GM21367 (cell line): ENCODE results near the gene PIAS1.
"Not testable (repeated sequence)": the region's sequence is repeated elsewhere in the genome, so short reads cannot be mapped to it uniquely, and the experiment has no call there.

Experiments used
- ATAC-seq: cut with Tn5 transposase; IDR thresholded peaks from one replicate; pipeline ENCODE4 v1.9.1; 2021; ENCODE audit not compliant: unreplicated experiment

The PIAS1 gene

GRCh38 chr15:68213991-68214837 lies 160.1 kb downstream of the PIAS1 start:
- ATAC-seq: no peak

DNA sequence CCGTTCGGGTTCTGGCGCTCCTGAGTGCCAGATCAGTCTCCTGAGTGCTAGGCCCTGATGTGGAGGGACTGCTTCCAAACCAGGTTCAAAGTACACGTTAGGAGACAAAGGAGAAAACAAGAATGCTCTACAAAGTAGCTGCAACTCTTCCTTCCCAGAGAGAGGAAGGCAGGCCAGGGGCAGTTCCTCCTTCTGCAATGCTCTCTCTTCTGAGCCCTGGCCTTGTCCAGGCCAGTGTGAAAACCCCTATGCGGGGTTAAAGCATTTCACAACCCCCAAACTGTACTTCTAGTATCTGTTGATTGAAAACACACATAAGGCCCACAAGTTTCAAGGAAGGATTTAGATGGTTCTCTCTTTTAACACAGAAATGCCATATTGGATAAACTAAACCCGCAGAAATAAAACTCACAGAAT lies 160.7 kb downstream of the PIAS1 start:
- no peak for ATAC-seq

GRCh38 chr15:68217341-68217740 lies 163.2 kb downstream of the PIAS1 start:
- no peak for ATAC-seq

DNA sequence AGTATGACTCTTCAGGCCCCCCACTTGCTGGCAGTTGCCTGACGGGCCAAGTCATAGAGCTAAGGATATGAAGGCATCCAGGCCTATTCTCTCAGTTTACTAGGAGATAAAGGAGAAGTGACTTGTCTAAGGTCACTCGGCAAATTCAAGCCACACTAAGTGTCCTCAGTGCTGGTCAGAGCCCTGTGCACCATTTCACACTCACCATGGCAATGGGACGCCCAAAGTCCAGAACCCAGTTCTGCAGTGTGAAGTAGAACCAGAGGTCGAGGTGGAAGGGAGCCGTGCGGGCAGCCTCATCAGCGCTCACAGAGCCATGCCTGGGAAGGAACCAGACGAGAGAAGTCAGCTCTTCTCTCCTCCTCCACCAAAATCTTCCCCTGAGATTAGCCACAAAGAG lies 164.2 kb downstream of the PIAS1 start:
- ATAC-seq: no peak

DNA sequence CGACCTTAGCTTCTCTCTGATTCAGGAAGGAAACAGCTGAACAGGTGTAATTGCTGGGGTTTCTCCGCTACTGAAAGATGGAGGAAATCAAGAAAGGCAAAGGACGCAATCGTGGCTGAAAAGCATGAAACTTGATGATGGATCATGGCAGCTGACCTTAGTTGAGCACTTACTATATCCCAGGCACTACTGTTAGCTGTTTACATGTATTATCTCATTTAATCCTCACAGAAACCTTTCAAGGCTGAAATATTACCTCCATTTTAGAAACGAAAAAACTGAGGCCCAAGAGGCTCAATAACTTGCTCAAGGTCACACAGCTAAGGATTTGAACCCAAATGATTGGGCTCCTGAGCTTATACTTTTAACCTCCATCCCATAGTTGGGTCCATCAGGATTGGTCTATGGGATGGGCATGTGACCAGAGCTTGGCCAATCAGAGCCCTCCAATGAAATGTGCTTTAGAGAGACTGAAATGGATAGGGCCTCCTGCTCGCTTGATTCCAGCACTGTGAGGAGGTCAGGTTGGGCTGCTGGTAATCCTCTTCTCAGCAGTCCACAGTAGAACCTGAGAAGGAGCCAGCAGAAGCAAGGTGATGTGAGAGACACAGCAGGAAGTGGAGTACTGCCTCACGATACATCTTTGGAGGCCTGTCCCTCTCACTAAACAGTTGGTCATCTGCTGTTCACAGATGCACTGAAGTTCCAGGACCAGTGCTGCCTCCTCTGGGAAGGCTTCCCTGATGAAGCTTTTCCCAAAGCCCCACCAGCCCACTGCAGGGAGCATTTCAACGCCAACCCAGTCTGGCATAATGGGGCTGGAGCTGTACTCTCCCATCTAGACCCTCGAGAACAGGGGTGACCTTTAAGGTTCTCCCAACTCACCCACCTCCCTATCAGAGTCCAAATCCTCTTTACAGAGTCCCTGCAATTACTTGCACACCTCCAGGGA lies 165.0 kb downstream of the PIAS1 start:
- ATAC-seq: no peak

DNA sequence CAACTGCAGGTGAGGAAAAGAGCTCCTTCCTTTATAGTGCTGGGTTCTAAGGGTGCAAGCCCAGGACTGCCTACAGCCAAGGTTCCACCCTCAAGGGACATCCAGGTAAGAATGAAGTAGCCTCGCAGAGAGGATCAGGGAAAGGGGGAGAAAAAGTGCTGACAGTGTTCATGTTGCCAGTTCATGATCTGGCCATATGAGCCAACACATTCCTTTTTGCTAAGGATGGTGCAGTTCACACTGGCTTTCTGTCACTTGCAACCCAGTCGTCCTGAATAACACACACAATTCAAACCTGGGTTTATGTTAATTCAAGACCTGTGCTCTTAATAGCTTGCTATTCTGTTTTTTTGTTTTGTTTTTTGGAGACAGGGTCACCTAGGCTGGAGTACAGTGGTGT lies 166.4 kb downstream of the PIAS1 start:
- ATAC-seq: no peak

DNA sequence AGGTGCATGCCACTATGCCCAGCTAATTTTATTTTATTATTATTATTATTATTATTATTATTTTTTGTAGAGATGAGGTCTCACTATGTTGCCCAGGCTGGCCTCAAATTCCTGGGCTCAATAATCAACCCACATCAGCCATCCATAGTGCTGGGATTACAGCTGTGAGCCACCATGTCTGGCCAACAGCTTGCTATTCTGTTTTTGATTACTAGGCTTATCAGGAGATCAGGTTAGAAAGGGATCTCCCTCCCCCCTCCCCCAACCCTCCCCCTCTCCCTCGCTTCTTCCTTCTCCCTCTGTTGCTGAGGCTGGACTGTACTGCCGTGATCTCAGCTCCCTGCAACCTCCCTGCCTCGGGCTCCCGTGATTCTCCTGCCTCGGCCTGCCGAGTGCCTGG lies 166.9 kb downstream of the PIAS1 start:
- no peak for ATAC-seq

DNA sequence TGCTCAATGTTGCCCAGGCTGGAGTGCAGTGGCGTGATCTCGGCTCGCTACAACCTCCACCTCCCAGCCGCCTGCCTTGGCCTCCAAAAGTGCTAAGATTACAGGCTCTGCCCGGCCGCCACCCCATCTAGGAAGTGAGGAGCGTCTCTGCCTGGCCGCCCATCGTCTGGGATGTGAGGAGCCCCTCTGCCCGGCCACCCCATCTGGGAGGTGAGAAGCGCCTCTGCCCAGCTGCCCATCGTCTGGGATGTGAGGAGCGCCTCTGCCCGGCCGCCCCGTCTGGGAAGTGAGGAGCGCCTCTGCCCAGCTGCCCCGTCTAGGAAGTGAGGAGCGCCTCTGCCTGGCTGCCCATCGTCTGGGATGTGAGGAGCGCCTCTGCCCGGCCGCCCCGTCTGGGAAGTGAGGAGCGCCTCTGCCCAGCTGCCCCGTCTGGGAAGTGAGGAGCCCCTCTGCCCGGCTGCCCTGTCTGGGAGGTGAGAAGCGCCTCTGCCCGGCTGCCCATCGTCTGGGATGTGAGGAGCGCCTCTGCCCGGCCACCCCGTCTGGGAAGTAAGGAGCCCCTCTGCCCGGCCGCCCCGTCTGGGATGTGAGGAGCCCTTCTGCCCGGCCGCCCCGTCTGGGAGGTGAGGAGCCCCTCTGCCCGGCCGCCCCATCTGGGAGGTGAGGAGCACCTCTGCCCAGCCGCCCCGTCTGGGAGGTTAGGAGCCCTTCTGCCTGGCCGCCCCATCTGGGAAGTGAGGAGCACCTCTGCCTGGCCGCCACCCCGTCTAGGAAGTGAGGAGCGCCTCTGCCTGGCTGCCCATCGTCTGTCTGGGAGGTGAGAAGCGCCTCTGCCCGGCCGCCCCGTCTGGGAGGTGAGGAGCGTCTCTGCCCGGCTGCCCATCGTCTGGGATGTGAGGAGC lies 167.7 kb downstream of the PIAS1 start:
- not testable (repeated sequence) for ATAC-seq

DNA sequence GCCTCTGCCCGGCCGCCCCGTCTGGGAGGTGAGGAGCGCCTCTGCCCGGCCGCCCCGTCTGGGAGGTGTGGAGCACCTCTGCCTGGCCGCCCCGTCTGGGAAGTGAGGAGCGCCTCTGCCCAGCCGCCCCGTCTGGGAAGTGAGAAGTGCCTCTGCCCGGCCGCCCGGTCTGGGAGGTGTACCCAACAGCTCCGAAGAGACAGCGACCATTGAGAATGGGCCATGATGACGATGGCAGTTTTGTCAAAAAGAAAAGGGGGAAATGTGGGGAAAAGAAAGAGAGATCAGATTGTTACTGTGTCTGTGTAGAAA lies 168.3 kb downstream of the PIAS1 start:
- ATAC-seq: not testable (repeated sequence)

- no peak for ATAC-seq
Measured at GRCh38 chr15:68223171-68223570, 169.1 kb downstream of the PIAS1 start.

DNA sequence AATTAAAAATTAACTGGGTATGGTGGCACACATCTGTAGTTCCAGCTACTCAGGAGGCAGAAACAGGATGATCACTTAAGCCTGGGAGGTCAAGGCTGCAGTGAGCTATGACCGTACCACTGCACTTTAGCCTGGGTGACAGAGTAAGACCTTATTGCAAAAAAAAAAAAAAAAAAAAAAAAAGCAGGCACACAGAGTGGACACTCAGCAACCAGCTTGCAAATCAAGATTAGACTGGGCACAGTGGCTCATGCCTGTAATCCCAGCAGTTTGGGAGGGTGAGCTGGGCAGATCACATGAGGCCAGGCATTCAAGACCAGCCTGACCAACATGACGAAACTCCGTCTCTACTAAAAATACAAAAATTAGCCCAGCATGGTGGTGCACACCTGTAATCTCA lies 170.0 kb downstream of the PIAS1 start:
- ATAC-seq: no peak

DNA sequence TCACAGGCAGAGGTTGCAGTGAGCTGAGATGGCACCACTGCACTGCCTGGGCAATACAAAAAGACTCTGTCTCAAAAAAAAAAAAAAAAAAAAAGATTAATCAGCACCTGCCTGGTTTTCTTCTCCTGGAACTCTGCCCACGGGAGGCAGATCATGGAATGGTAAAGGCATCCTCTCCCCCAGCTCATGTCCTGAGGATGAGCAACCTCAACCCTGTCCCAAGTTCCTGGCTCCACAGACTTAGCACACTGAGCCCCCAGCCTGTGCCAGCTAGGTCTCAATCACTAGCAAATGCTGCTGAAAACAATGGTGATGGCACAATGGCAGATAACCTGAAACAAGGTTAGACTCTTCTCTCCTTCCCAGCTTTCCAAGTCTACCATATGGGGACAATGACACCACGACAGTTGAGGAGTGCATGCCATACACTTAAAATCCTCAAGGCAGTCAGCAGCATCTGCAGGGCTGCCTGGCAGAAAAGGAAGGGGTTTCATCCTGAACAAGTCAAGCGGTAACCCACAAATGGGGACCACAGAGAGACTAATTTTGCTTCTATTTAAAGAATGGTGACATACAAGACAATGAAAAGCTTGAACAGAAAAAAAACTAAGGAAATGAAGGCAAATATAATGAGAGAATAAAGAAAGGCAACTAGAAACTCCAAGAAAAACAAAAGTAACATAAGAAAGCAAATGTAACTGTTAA lies 170.6 kb downstream of the PIAS1 start:
- ATAC-seq: no peak

DNA sequence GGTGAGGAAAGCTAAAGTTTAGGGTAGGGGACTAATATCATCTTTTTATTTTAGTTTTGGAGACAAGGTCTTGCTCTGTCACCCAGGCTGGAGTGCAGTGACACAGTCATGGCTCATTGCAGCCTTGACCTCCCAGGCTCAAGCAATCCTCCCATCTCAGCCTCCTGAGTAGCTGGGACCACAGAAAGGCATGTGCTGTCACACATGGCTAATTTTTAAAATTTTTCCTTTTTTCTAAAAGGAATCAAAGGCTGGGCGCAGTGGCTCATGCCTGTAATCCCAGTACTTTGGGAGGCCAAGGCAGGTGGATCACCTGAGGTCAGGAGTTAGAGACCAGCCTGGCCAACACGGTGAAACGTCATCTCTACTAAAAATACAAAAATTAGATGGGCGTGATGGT lies 171.3 kb downstream of the PIAS1 start:
- not testable (repeated sequence) for ATAC-seq

DNA sequence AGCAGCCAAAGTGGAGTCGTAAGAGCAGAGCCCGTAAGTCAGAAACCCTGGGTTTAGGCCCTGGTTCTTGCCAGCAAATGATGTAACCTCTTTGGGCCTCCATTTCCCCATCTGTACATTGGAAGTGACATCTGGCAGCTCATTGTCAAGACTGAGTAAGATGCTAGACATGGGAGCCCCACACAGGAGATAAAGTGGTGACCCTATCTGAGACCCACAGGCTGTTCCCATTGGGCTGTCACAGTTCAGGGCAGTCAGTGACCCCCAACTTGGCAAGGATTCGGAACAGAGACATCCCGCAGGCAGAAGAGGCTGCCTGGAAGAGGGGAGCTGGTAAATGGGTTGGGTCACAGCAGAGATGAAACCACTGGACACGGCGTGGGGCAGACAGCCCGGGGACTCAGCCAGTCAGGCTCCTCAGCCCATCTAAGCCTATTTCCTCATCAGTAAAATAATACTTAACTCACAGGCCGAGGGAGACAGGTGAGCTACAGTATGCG lies 173.6 kb downstream of the PIAS1 start:
- ATAC-seq: no peak

- no peak for ATAC-seq
Measured at GRCh38 chr15:68228143-68228970, 174.2 kb downstream of the PIAS1 start.

DNA sequence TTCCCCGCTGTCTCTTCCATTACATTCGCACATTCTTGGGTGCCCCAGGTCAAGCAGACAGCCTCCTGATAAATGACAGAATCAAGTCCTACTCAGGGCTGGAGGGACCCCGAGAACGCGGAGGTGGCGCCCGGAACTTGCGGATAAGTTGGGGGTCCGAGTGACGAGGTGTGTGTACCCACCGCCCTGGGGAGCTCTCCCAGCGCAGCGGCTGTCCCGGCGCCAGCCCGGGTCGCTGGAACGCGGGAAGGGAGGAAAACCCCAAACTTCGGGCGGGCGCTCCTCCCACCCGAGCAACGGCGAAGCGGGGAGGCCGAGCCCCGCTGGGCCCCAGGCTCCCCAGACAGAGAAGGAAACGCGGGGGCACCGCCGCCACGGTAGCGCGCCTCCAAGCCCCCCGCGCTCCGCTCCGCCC lies 174.9 kb downstream of the PIAS1 start:
- no peak for ATAC-seq

- ATAC-seq: peak; percentile 58
Measured at GRCh38 chr15:68229386-68230156, 175.5 kb downstream of the PIAS1 start, which contains the start of gene CLN6. CLN6 (minus strand) TSS chr15:68229728; CDS start chr15:68229584, 144 bp downstream.
